KOPT-K1 (cell line): ENCODE results near the gene MRPL32.
"Not testable (repeated sequence)": the region's sequence is repeated elsewhere in the genome, so short reads cannot be mapped to it uniquely, and the experiment has no call there.

Experiments used
- H3K27ac ChIP-seq: fragments of 200-600 bp; sonication (generic); 2 replicates; pipeline ENCODE4 v1.5.1; 2016; ENCODE audit warnings: antibody characterized with exemption, mild to moderate bottlenecking, low read depth, low read length; ENCODE audit not compliant: poor library complexity, severe bottlenecking
- H3K36me3 ChIP-seq: fragments of 200-600 bp; sonication (generic); 2 replicates; pipeline ENCODE4 v1.5.1; 2017; ENCODE audit warnings: antibody characterized with exemption, mild to moderate bottlenecking, low read length, moderate library complexity; ENCODE audit not compliant: insufficient read depth
- H3K9me3 ChIP-seq: fragments of 200-600 bp; sonication (generic); 2 replicates; pipeline ENCODE4 v1.5.1; 2017; ENCODE audit warnings: antibody characterized with exemption, low read length, mild to moderate bottlenecking; ENCODE audit not compliant: insufficient read depth, poor library complexity, severe bottlenecking

Gene MRPL32

GRCh38 chr7:42931834-42932651, at the start of gene MRPL32, which contains the start of gene PSMA2:
Gene MRPL32, plus strand, starts transcription at chr7:42932376. Its CDS starts 11 bp downstream, at chr7:42932387.
Gene PSMA2, minus strand, starts transcription at chr7:42932174. Its CDS starts 16 bp downstream, at chr7:42932158.
- H3K27ac ChIP-seq, result peak within 1 kb of the TSS; percentile 89
- peaks cover 35% of the 10 kb centered on the region for H3K36me3 ChIP-seq
- no peaks in the 10 kb centered on the region for H3K9me3 ChIP-seq

DNA sequence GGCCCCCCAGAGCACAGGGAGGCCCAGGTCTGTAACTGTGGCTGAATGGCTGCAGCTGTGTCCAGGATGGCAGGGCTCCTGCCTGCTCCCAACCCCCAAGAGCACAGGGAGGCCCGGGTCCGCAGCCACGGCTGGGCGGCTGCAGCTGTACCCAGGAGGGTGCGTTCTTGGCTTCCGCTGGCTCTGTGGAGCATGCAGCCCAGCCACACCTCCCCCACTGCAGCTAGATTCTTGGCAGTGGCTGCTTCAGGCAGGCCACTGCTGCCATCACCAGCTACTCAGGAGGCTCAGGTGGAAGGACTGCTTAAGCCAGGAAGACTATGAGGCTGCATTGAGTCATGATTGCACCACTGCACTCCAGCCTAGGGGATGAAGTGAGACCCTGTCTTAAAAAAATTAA, 48.2 kb upstream of the MRPL32 start:
- Histone ChIP-seq H3K27ac (no peak overlapping the region), H3K36me3 (no peaks in the 10 kb centered on the region), H3K9me3 (no peaks in the 10 kb centered on the region)

- not testable (repeated sequence) for H3K9me3 ChIP-seq, H3K27ac ChIP-seq, H3K36me3 ChIP-seq
Measured at GRCh38 chr7:42885183-42885582, 47.0 kb upstream of the MRPL32 start.

GRCh38 chr7:42886129-42886528, 46.0 kb upstream of the MRPL32 start:
- Histone ChIP-seq H3K27ac (no peak overlapping the region), H3K9me3 (no peaks in the 10 kb centered on the region), H3K36me3 (no peaks in the 10 kb centered on the region)

- Histone ChIP-seq H3K27ac (no peak overlapping the region), H3K9me3 (no peaks in the 10 kb centered on the region), H3K36me3 (no peaks in the 10 kb centered on the region)
Measured at GRCh38 chr7:42886893-42887505, 45.2 kb upstream of the MRPL32 start.

DNA sequence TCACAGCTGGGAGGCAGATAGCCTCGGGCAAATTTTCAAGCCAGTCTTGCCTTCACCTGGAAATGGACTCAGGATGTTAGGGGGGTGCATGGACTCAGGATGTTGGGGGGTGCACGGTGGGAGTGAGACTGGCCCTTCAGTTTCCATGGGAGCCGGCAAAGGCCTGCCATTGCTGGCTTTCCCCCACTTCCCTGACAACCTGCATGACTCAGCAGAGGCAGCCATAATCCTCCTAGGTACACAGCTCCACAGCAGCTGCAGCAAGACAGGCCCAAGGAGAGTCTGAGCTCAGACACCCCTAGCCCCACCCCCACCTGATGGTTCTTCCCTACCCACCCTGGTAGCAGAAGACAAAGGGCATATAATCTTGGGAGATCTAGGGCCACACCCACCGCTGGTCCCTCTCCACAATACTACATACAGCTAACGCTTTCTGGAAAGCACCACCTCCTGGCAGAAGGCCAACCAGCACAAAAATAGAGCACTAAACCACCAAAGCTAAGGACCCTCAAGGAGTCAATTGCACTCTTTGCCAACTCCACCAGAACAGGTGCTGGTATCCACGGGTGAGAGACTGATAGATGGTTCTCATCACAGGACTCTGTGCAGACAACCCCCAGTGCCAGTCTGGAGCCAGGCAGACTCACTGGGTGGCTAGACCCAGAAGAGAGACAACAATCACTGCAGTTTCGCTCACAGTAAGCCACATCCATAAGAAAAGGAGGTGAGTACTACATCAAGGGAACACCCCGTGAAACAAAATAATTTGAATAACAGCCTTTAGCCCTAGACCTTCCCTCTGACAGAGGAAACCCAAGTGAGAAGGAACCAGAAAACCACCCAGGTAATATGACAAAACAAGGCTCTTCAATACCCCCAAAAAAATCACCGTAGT, 38.6 kb upstream of the MRPL32 start:
- Histone ChIP-seq H3K9me3 (no peaks in the 10 kb centered on the region), H3K36me3 (no peaks in the 10 kb centered on the region), H3K27ac (no peak overlapping the region)

GRCh38 chr7:42900842-42901241, 31.3 kb upstream of the MRPL32 start:
- no peaks in the 10 kb centered on the region for H3K36me3 ChIP-seq
- no peak overlapping the region for H3K27ac ChIP-seq
- no peaks in the 10 kb centered on the region for H3K9me3 ChIP-seq

GRCh38 chr7:42902331-42902730, 29.8 kb upstream of the MRPL32 start:
- H3K27ac ChIP-seq, result no peak overlapping the region
- no peaks in the 10 kb centered on the region for H3K9me3 ChIP-seq
- no peaks in the 10 kb centered on the region for H3K36me3 ChIP-seq

GRCh38 chr7:42906181-42906580, 26.0 kb upstream of the MRPL32 start:
- H3K36me3 ChIP-seq, result no peaks in the 10 kb centered on the region
- no peaks in the 10 kb centered on the region for H3K9me3 ChIP-seq
- no peak overlapping the region for H3K27ac ChIP-seq

- no peaks in the 10 kb centered on the region for H3K36me3 ChIP-seq
- no peak overlapping the region for H3K27ac ChIP-seq
- no peaks in the 10 kb centered on the region for H3K9me3 ChIP-seq
Measured at GRCh38 chr7:42907316-42907715, 24.9 kb upstream of the MRPL32 start.

GRCh38 chr7:42910306-42910705, 21.9 kb upstream of the MRPL32 start:
- no peak overlapping the region for H3K27ac ChIP-seq

DNA sequence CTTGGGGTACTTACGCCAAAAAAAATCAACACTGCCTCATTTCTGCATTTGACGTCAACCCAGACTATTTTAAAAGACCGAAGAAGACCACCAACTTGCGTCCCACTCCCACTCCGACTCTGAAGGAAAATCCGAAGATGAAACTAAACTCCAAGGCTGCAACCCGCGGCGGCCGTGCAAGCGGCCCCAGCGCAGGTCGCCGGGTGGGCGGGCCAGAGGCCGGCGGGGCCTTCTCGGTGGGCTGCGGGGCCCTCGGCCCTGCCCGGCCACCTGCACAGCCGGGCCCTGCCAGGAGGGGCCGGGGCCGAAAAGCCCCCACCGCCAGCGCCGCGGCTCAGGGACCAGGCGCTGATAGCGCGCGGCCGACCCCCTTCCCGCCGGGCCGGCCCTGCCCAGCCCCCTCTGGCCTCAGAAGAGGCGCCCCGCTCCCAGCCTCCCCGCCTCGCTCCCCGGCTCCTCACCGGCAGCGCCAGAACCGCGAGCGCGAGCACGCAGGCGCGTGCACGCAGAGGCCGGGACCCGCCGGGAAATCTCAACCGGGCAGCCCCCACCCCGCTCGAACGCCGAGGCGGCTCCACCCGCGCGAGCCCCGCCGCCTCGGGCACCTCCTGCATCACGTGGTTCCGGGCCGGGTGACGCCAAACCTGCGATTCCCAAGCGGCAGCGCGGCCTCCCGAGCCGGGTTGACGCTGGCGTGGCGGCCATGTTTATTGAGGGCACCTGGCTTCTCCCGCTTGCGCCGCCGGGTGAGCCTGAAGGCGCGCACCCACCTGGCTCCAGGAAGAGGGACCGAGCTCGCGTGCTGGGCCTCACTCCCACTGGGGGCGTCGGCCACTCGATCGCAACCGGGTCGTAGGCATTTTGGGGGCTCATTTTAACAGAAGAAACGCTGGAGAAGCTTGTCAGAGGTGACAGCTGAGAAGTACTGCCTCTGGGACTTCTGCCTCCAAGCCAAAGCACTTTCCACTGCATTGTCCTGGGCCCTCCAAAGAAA, 20.4 kb upstream of the MRPL32 start, which contains the start of gene C7orf25:
TSS of gene C7orf25 (minus strand) at position 617 of the 994 bp plus-strand sequence. CDS start 1,170 bp downstream, outside the sequence.
- H3K36me3 ChIP-seq, result peaks cover 28% of the 10 kb centered on the region
- H3K9me3 ChIP-seq, result no peaks in the 10 kb centered on the region
- peak within 1 kb of the TSS; percentile 78 for H3K27ac ChIP-seq

More at GRCh38 chr7:42910306-42910705, 21.9 kb upstream of the MRPL32 start:
- no peaks in the 10 kb centered on the region for H3K9me3 ChIP-seq
- H3K36me3 ChIP-seq, result peaks cover 13% of the 10 kb centered on the region

- H3K36me3 ChIP-seq, result peaks cover 46% of the 10 kb centered on the region
- H3K27ac ChIP-seq, result peak overlapping the region; percentile 78
- no peaks in the 10 kb centered on the region for H3K9me3 ChIP-seq
Measured at GRCh38 chr7:42913591-42913990, 18.6 kb upstream of the MRPL32 start.

DNA sequence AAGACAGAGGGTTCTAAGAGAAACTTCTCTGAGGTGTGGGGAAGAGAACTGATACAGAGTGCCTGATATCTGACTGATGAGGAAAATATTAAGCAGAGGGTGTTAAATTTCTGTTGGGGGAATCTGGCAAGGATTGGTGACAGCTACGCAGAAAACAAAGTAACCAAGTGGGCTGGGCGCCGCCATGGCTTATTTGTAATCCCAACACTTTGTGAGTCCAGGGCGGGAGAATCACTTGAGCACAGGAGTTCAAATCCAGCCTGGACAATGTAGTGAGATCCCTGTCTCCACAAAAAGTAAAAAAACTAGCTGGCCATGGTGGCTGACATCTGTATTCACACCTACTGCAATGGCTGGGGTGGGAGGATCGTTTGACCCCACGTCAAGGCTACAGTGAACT, 18.2 kb upstream of the MRPL32 start:
- Histone ChIP-seq H3K36me3 (peaks cover 50% of the 10 kb centered on the region), H3K9me3 (no peaks in the 10 kb centered on the region), H3K27ac (peak overlapping the region; percentile 78)
